Mesenchymal stem cell (in vitro differentiated cells and primary cell): ENCODE measurements around the gene SERBP1.

Experiments used
- DNase-seq: peaks from one replicate; pipeline ENCODE4 v3.0.0-alpha.2; 2013
- H2AFZ ChIP-seq: one replicate; pipeline ENCODE4 v1.6.1; 2013; ENCODE audit warnings: low read depth, mild to moderate bottlenecking, control low read depth, inconsistent platforms, low read length, moderate library complexity
- H2AK5ac ChIP-seq: 2 replicates; pipeline ENCODE4 v1.6.1; 2013; ENCODE audit warnings: low read length, moderate library complexity, mild to moderate bottlenecking, inconsistent platforms; ENCODE audit not compliant: severe bottlenecking
- H2BK120ac ChIP-seq: one replicate; pipeline ENCODE4 v1.6.1; 2013; ENCODE audit warnings: low read depth, mild to moderate bottlenecking, inconsistent platforms, low read length, moderate library complexity
- H2BK12ac ChIP-seq, 2 experiments: one replicate each; pipeline ENCODE4 v1.6.1; 2013; ENCODE audit warnings: inconsistent platforms in 2 of 2, low read length in 2 of 2, mild to moderate bottlenecking in 2 of 2, moderate library complexity in 2 of 2, control low read depth in 1 of 2
- H2BK15ac ChIP-seq: one replicate; pipeline ENCODE4 v1.6.1; 2013; ENCODE audit warnings: mild to moderate bottlenecking, low read depth, inconsistent platforms; ENCODE audit not compliant: poor library complexity, severe bottlenecking
- H2BK5ac ChIP-seq: 2 replicates; pipeline ENCODE4 v1.6.1; 2013; ENCODE audit warnings: low read depth, mild to moderate bottlenecking, low read length, control low read depth, inconsistent platforms; ENCODE audit not compliant: poor library complexity, severe bottlenecking
- H3K14ac ChIP-seq, 2 experiments: one replicate each; pipeline ENCODE4 v1.6.1; 2013; ENCODE audit warnings: inconsistent platforms in 2 of 2, low read length in 2 of 2, control low read depth in 1 of 2, mild to moderate bottlenecking in 1 of 2, moderate library complexity in 1 of 2
- H3K18ac ChIP-seq, 2 experiments: one replicate each; pipeline ENCODE4 v1.6.1; 2013; ENCODE audit warnings: inconsistent platforms in 2 of 2, low read length in 2 of 2, control low read depth in 1 of 2, low read depth in 1 of 2, mild to moderate bottlenecking in 1 of 2
- H3K23ac ChIP-seq, 2 experiments: one replicate each; pipeline ENCODE4 v1.6.1; 2013; ENCODE audit warnings: inconsistent platforms in 2 of 2, low read length in 2 of 2, mild to moderate bottlenecking in 2 of 2, moderate library complexity in 2 of 2, control low read depth in 1 of 2
- H3K27ac ChIP-seq: 2 replicates; pipeline ENCODE4 v1.5.1; 2013; ENCODE audit warnings: mild to moderate bottlenecking, moderate library complexity, low read length, control low read depth, inconsistent platforms; ENCODE audit not compliant: poor library complexity, severe bottlenecking
- H3K27me3 ChIP-seq, 2 experiments: 2 replicates each; pipeline versions ENCODE4 v1.6.1 to v1.7.0; 2013; ENCODE audit warnings: low read length in 2 of 2, mild to moderate bottlenecking in 2 of 2, moderate library complexity in 2 of 2, control low read depth in 1 of 2, inconsistent platforms in 1 of 2; ENCODE audit not compliant: control insufficient read depth in 1 of 2, insufficient read depth in 1 of 2
- H3K36me3 ChIP-seq, 2 experiments: 2 replicates each; pipeline versions ENCODE4 v1.6.1 to v1.7.0; 2013; ENCODE audit warnings: low read length in 2 of 2, control low read depth in 1 of 2, inconsistent platforms in 1 of 2, low read depth in 1 of 2, mild to moderate bottlenecking in 1 of 2; ENCODE audit not compliant: insufficient read depth in 2 of 2, control insufficient read depth in 1 of 2
- H3K4ac ChIP-seq, 2 experiments: one replicate each; pipeline ENCODE4 v1.6.1; 2013; ENCODE audit warnings: inconsistent platforms in 2 of 2, low read length in 2 of 2, mild to moderate bottlenecking in 2 of 2, moderate library complexity in 2 of 2, control low read depth in 1 of 2, low read depth in 1 of 2
- H3K4me1 ChIP-seq: 2 replicates; pipeline ENCODE4 v1.6.1; 2013; ENCODE audit warnings: low read depth, low read length, control low read depth; ENCODE audit not compliant: control insufficient read depth, insufficient read depth
- H3K4me2 ChIP-seq: 2 replicates; pipeline ENCODE4 v1.6.1; 2013; ENCODE audit warnings: low read length, mild to moderate bottlenecking, inconsistent platforms; ENCODE audit not compliant: poor library complexity, severe bottlenecking
- H3K4me3 ChIP-seq, 2 experiments: 2 replicates each; pipeline versions ENCODE4 v1.5.1 to v1.7.0; 2013; ENCODE audit warnings: low read length in 2 of 2, mild to moderate bottlenecking in 2 of 2, control low read depth in 1 of 2, low read depth in 1 of 2; ENCODE audit not compliant: insufficient read depth in 1 of 2
- H3K79me1 ChIP-seq: replicated peaks from 2 replicates; pipeline ENCODE4 v1.6.1; 2013; ENCODE audit warnings: mild to moderate bottlenecking, control low read depth, low read length, inconsistent platforms; ENCODE audit not compliant: poor library complexity, severe bottlenecking
- H3K9ac ChIP-seq: 2 replicates; pipeline ENCODE4 v1.7.0; 2013; ENCODE audit warnings: mild to moderate bottlenecking, low read length, moderate library complexity
- H3K9me3 ChIP-seq: 2 replicates; pipeline ENCODE4 v1.7.0; 2013; ENCODE audit warnings: mild to moderate bottlenecking, low read length; ENCODE audit not compliant: control insufficient read depth
- H4K8ac ChIP-seq: one replicate; pipeline ENCODE4 v1.6.1; 2013; ENCODE audit warnings: inconsistent platforms, mild to moderate bottlenecking, low read length, moderate library complexity
- H4K91ac ChIP-seq: one replicate; pipeline ENCODE4 v1.6.1; 2013; ENCODE audit warnings: mild to moderate bottlenecking, low read length, inconsistent platforms
- WGBS: methylation state at CpG from one replicate; pipeline ENCODE4 v1.1.7; 2013; ENCODE audit warnings: mixed read lengths; 5-methylcytosine and 5-hydroxymethylcytosine counted together

Gene SERBP1

DNA sequence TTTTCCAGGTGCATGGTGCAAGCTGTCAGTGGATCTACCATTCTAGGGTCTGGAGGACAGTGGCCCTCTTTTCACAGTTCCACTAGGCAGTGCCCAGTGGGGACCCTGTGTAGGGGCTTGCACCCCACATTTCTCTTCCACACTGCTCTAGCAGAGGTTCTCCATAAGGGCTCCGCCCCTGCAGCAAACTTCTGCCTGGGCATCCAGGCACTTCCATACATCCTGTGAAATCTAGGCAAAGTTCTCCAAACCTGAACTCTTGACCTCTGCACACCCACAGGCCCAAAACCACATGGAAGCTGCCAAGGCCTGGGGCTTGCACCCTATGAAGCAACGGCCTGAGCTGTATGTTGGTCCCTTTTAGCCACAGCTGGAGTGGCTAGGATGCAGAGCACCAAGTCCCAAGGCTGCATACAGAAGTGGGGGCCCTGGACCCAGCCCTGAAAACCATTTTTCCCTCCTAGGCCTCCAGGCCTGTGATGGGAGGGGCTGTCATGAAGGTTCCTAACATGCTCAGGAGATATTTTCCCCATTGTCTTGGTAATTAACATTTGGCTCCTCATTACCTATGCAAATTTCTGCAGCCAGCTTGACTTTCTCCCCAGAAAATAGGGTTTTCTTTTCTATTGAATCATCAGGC lies 46.1 kb downstream of the SERBP1 start:
- Histone ChIP-seq H3K27me3 (no peaks in the 10 kb centered on the region), H3K4ac (no peak overlapping the region), H3K79me1 (no peaks in the 10 kb centered on the region), H3K14ac (no peak overlapping the region), H3K27ac (no peak overlapping the region), H4K8ac (no peak overlapping the region), H2AFZ (no peak overlapping the region), H3K23ac (no peak overlapping the region), H3K9ac (no peak overlapping the region), H2BK15ac (no peak overlapping the region), H3K18ac (no peak overlapping the region), H3K4me2 (no peak overlapping the region), H3K9me3 (no peaks in the 10 kb centered on the region), H3K4me3 (no peak overlapping the region), H3K4me1 (peaks cover 1% of the 10 kb centered on the region), H2BK5ac (no peak overlapping the region), H3K36me3 (peaks cover 3 to 4% of the 10 kb centered on the region in 2 experiments), H2BK12ac (no peak overlapping the region), H2BK120ac (no peak overlapping the region), H2AK5ac (no peak overlapping the region), H4K91ac (no peak overlapping the region)
- WGBS: 96% methylated on average over 2 of the region's 2 CpGs
- no peak for DNase-seq

DNA sequence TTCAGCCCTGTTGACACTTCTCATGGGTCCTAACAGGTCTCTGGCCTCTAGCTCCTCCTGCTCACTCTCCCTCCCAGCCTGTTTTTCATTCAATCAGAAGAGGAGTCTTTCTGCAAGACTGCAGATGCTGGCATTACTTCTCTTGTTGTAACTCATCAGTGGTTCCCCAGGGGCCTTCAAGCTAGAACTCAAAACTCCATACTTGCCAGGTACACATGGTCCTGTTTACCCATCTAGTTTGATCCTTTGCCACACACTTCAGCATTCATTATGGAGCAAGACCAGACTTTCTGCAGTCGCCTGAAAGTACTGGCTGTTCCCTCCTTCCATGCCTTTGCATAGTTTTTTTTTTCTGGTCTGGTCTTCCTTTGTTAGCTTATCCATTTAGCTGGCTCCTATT lies 47.9 kb downstream of the SERBP1 start:
- H3K27me3 ChIP-seq: no peaks in the 10 kb centered on the region
- peaks cover 0 to 3% of the 10 kb centered on the region in 2 experiments for H3K36me3 ChIP-seq
- H3K79me1 ChIP-seq: no peaks in the 10 kb centered on the region
- H2BK5ac ChIP-seq: no peak overlapping the region
- no peak overlapping the region for H3K23ac ChIP-seq
- 100% methylated on average over 1 of the region's 1 CpG for WGBS
- H2AK5ac ChIP-seq: no peak overlapping the region
- H2BK120ac ChIP-seq: no peak overlapping the region
- no peak for DNase-seq
- no peak overlapping the region for H4K91ac ChIP-seq
- H3K9ac ChIP-seq: no peak overlapping the region
- no peak overlapping the region for H3K4me2 ChIP-seq
- no peak overlapping the region for H3K4ac ChIP-seq
- H3K9me3 ChIP-seq: no peaks in the 10 kb centered on the region
- H3K18ac ChIP-seq: no peak overlapping the region
- H4K8ac ChIP-seq: no peak overlapping the region
- H2BK15ac ChIP-seq: no peak overlapping the region
- no peak overlapping the region for H3K4me3 ChIP-seq
- no peak overlapping the region for H3K14ac ChIP-seq
- H3K27ac ChIP-seq: no peak overlapping the region
- H2BK12ac ChIP-seq: no peak overlapping the region
- peaks cover 1% of the 10 kb centered on the region for H3K4me1 ChIP-seq
- H2AFZ ChIP-seq: no peak overlapping the region

DNA sequence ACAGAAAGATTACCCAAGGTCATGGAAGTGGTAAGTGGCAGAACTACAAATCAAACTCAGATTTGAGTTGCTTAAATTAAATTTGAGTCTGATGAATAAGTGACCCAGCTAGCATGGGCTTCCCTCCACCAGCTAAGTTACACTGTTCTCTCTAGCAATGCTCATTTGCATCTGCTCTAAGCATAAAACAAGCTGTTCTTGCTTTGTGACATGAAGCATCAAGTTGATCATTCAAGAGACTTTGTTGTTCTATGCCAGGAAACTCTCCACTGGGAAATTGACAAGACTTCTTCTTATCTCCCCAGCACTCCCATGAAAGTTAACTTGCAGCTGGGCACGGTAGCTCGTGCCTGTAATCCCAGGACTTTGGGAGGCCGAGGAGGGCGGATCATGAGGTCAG lies 49.0 kb downstream of the SERBP1 start:
- H4K8ac ChIP-seq: no peak overlapping the region
- 95% methylated on average over 4 of the region's 4 CpGs for WGBS
- no peak overlapping the region for H3K4me3 ChIP-seq
- no peak overlapping the region for H2BK15ac ChIP-seq
- no peak overlapping the region for H3K27ac ChIP-seq
- H3K27me3 ChIP-seq: no peaks in the 10 kb centered on the region
- no peak overlapping the region for H2BK12ac ChIP-seq
- H2BK5ac ChIP-seq: no peak overlapping the region
- no peak overlapping the region for H4K91ac ChIP-seq
- H3K4me2 ChIP-seq: no peak overlapping the region
- DNase-seq: no peak
- no peaks in the 10 kb centered on the region for H3K9me3 ChIP-seq
- H3K23ac ChIP-seq: no peak overlapping the region
- peaks cover 0 to 3% of the 10 kb centered on the region in 2 experiments for H3K36me3 ChIP-seq
- H3K9ac ChIP-seq: no peak overlapping the region
- no peak overlapping the region for H2AFZ ChIP-seq
- H3K79me1 ChIP-seq: no peaks in the 10 kb centered on the region
- H3K14ac ChIP-seq: no peak overlapping the region
- H3K18ac ChIP-seq: no peak overlapping the region
- H3K4me1 ChIP-seq: peaks cover 1% of the 10 kb centered on the region
- H2BK120ac ChIP-seq: no peak overlapping the region
- H3K4ac ChIP-seq: no peak overlapping the region
- no peak overlapping the region for H2AK5ac ChIP-seq

DNA sequence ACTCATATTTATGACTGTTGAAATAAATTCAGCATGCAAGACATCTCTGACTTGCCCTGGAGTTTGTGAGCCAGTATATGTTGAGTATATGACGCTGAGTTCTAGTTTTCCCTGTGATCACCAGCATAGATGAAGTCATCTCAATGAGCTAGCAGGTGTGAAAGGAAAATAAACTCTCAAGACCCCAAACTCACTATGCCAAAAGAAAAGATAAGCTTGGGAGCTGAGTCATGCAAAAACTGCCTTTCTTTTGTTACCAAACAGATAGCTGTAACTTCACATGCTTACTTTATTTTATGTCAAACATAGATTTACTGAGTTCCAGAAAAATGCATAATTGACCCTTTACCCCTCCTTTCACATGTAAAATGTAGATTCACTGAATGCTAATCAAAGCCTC lies 52.9 kb downstream of the SERBP1 start:
- Histone ChIP-seq H3K14ac (no peak overlapping the region), H3K4me2 (no peak overlapping the region), H3K9ac (no peak overlapping the region), H2BK15ac (no peak overlapping the region), H3K79me1 (no peaks in the 10 kb centered on the region), H2AFZ (no peak overlapping the region), H3K9me3 (no peaks in the 10 kb centered on the region), H3K4ac (no peak overlapping the region), H3K18ac (no peak overlapping the region), H2AK5ac (no peak overlapping the region), H2BK5ac (no peak overlapping the region), H3K36me3 (no peaks in the 10 kb centered on the region), H3K27me3 (no peaks in the 10 kb centered on the region), H4K8ac (no peak overlapping the region), H3K4me3 (no peak overlapping the region), H3K23ac (no peak overlapping the region), H4K91ac (no peak overlapping the region), H2BK12ac (no peak overlapping the region), H3K4me1 (no peaks in the 10 kb centered on the region), H3K27ac (no peak overlapping the region), H2BK120ac (no peak overlapping the region)
- WGBS: no CpG with 5 or more reads among the region's 1 CpG
- DNase-seq: no peak
